Measurements from ENCODE around the gene ERBIN. TPM values are rescaled to one million over a fixed set of nuclear protein-coding genes. Genes with fewer than 3 reads are reported as not detected.
"Not testable (repeated sequence)": the region's sequence is repeated elsewhere in the genome, so short reads cannot be mapped to it uniquely, and the experiment has no call there.

The ERBIN gene
- total RNA-seq, 4 donors from 2014 or later: 54.9 to 134 (median 109) TPM

GRCh38 chr5:65912311-65912710 lies 14.1 kb upstream of the ERBIN start:
- Histone ChIP-seq H3K9me3 (no peaks in the 10 kb centered on the region), H3K36me3 (no peaks in the 10 kb centered on the region), H3K4me1 (peaks cover 0 to 34% (median 8%) of the 10 kb centered on the region in 4 donors), H3K4me3 (no peak overlapping the region), H3K27ac (no peak overlapping the region), H3K27me3 (no peaks in the 10 kb centered on the region)
- intact Hi-C loops (cut with DNase I; ENCODE audit: low total_unique reads) (no loop called here), in situ Hi-C loops (cut with MboI; ENCODE audit: low pct_ligation_motif_present in 1 of 4, low pct_unique_long_range_greater_than_20kb in 1 of 4, low sequenced_read_pairs in 3 of 4) (no loop called here)
- TF ChIP-seq, protein P1, sequence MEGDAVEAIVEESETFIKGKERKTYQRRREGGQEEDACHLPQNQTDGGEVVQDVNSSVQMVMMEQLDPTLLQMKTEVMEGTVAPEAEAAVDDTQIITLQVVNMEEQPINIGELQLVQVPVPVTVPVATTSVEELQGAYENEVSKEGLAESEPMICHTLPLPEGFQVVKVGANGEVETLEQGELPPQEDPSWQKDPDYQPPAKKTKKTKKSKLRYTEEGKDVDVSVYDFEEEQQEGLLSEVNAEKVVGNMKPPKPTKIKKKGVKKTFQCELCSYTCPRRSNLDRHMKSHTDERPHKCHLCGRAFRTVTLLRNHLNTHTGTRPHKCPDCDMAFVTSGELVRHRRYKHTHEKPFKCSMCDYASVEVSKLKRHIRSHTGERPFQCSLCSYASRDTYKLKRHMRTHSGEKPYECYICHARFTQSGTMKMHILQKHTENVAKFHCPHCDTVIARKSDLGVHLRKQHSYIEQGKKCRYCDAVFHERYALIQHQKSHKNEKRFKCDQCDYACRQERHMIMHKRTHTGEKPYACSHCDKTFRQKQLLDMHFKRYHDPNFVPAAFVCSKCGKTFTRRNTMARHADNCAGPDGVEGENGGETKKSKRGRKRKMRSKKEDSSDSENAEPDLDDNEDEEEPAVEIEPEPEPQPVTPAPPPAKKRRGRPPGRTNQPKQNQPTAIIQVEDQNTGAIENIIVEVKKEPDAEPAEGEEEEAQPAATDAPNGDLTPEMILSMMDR (IDR thresholded peaks at IDR 0.05): no peak
- TF ChIP-seq POLR2A (IDR thresholded peaks at IDR 0.05) (no peak), EP300 (IDR thresholded peaks at IDR 0.05; ENCODE audit: low read depth) (no peak), POLR2AphosphoS5 (IDR thresholded peaks at IDR 0.05) (no peak)
- no peak for DNase-seq
- WGBS, 2 donors (ENCODE audit: low coverage in 1 of 2): 94 to 95% methylated on average over 2 to 3 of the region's 3 CpGs

DNA sequence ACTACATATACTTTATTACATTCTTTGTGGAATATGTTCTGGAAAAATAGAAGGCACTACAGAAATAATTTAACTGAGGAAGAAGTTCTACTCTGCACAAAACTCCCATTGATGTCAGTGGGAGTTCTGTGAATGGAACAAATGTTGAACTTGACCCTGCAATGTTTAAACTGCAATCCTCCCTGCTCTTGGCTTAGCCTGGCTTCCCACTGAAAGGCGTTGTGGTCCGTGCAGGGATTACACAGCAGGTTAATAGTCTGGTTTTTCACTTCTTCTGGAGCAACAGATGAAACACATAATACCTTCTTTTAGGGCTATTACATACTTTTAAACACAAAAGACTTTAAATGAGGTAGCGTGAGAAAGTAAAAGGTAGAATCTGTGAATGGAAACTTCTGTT lies 12.9 kb upstream of the ERBIN start:
- Histone ChIP-seq H3K4me3 (no peak overlapping the region), H3K36me3 (no peaks in the 10 kb centered on the region), H3K27me3 (no peaks in the 10 kb centered on the region), H3K27ac (no peak overlapping the region), H3K9me3 (no peaks in the 10 kb centered on the region), H3K4me1 (peaks cover 0 to 34% (median 8%) of the 10 kb centered on the region in 4 donors)
- intact Hi-C loops (cut with DNase I; ENCODE audit: low total_unique reads) (no loop called here), in situ Hi-C loops (cut with MboI; ENCODE audit: low pct_ligation_motif_present in 1 of 4, low pct_unique_long_range_greater_than_20kb in 1 of 4, low sequenced_read_pairs in 3 of 4) (no loop called here)
- DNase-seq: no peak
- TF ChIP-seq POLR2A (IDR thresholded peaks at IDR 0.05) (no peak), EP300 (IDR thresholded peaks at IDR 0.05; ENCODE audit: low read depth) (no peak), POLR2AphosphoS5 (IDR thresholded peaks at IDR 0.05) (no peak)
- TF ChIP-seq, protein P1 (IDR thresholded peaks at IDR 0.05): no peak
- WGBS, 2 donors (ENCODE audit: low coverage in 1 of 2): 59 to 73% methylated on average over 3 of the region's 3 CpGs

GRCh38 chr5:65914641-65915196 lies 11.7 kb upstream of the ERBIN start:
- WGBS, 2 donors (ENCODE audit: low coverage in 1 of 2): 28 to 43% methylated on average over 3 of the region's 3 CpGs
- peak; percentile 28 for DNase-seq
- H3K9me3 ChIP-seq: no peaks in the 10 kb centered on the region
- TF ChIP-seq, protein P1 (IDR thresholded peaks at IDR 0.05): no peak
- TF ChIP-seq POLR2AphosphoS5 (IDR thresholded peaks at IDR 0.05) (no peak), POLR2A (IDR thresholded peaks at IDR 0.05) (no peak), EP300 (IDR thresholded peaks at IDR 0.05; ENCODE audit: low read depth) (no peak)
- in situ Hi-C loops (cut with MboI; ENCODE audit: low pct_ligation_motif_present in 1 of 4, low pct_unique_long_range_greater_than_20kb in 1 of 4, low sequenced_read_pairs in 3 of 4) (no loop called here), intact Hi-C loops (cut with DNase I; ENCODE audit: low total_unique reads) (no loop called here)
- H3K4me1 ChIP-seq: peaks cover 0 to 34% (median 8%) of the 10 kb centered on the region in 4 donors
- H3K27me3 ChIP-seq: no peaks in the 10 kb centered on the region
- H3K36me3 ChIP-seq: no peaks in the 10 kb centered on the region
- no peak overlapping the region for H3K4me3 ChIP-seq
- peak overlapping the region; percentile 20 to 61 (median 55) for H3K27ac ChIP-seq

GRCh38 chr5:65915661-65916060 lies 10.7 kb upstream of the ERBIN start:
- intact Hi-C loops (cut with DNase I; ENCODE audit: low total_unique reads); H3K4me3 ChIP-seq; H3K27me3 ChIP-seq; H3K9me3 ChIP-seq; H3K36me3 ChIP-seq; in situ Hi-C loops (cut with MboI; ENCODE audit: low pct_ligation_motif_present in 1 of 4, low pct_unique_long_range_greater_than_20kb in 1 of 4, low sequenced_read_pairs in 3 of 4): not testable (repeated sequence)
- DNase-seq: peak; percentile 14
- Histone ChIP-seq H3K27ac (peak overlapping the region; percentile 8 to 61 (median 46)), H3K4me1 (peaks cover 0 to 34% (median 8%) of the 10 kb centered on the region in 4 donors)
- 73% methylated on average over 6 of the region's 6 CpGs; no CpG with 5 or more reads in 1 of the 2 donors for WGBS, 2 donors (ENCODE audit: low coverage in 1 of 2)

GRCh38 chr5:65916066-65916465 lies 10.3 kb upstream of the ERBIN start:
- Histone ChIP-seq H3K36me3 (no peaks in the 10 kb centered on the region), H3K4me1 (peaks cover 0 to 34% (median 8%) of the 10 kb centered on the region in 4 donors), H3K27me3 (no peaks in the 10 kb centered on the region), H3K9me3 (no peaks in the 10 kb centered on the region), H3K4me3 (no peak overlapping the region), H3K27ac (peak overlapping the region; percentile 8 to 61 (median 46))
- WGBS, 2 donors (ENCODE audit: low coverage in 1 of 2): 64 to 68% methylated on average over 3 of the region's 3 CpGs
- no peak for TF ChIP-seq EP300 (IDR thresholded peaks at IDR 0.05; ENCODE audit: low read depth)
- TF ChIP-seq POLR2AphosphoS5 (IDR thresholded peaks at IDR 0.05): peak in 1 of 3 donors; percentile 33
- in situ Hi-C loops (cut with MboI; ENCODE audit: low pct_ligation_motif_present in 1 of 4, low pct_unique_long_range_greater_than_20kb in 1 of 4, low sequenced_read_pairs in 3 of 4): no loop called here
- intact Hi-C loops (cut with DNase I; ENCODE audit: low total_unique reads): no loop called here
- no peak for DNase-seq
